ENCODE measurements around the gene WSB2.

Gene WSB2

GRCh38 chr12:118042091-118042490 lies 18.9 kb downstream of the WSB2 start:
- TF ChIP-seq ZNF565 (CRISPR knock-in tag; conservative IDR thresholded peaks at IDR 0.05; ENCODE audit: low read depth) (no peak), TOX (CRISPR knock-in tag; IDR thresholded peaks at IDR 0.05; ENCODE audit: borderline replicate concordance) (no peak), ZNF70 (CRISPR knock-in tag; IDR thresholded peaks at IDR 0.05) (no peak), ZNF8 (CRISPR knock-in tag; IDR thresholded peaks at IDR 0.05) (no peak), ZFP3 (CRISPR knock-in tag; IDR thresholded peaks at IDR 0.05) (no peak), ZFP30 (CRISPR knock-in tag; IDR thresholded peaks at IDR 0.05) (no peak), GLIS3 (CRISPR knock-in tag; IDR thresholded peaks at IDR 0.05) (no peak), TCF4 (CRISPR knock-in tag; IDR thresholded peaks at IDR 0.05; ENCODE audit: borderline replicate concordance) (no peak), BACH2 (CRISPR knock-in tag; IDR thresholded peaks at IDR 0.05; ENCODE audit: borderline replicate concordance) (no peak), CSDC2 (CRISPR knock-in tag; IDR thresholded peaks at IDR 0.05) (no peak), SNAI2 (CRISPR knock-in tag; IDR thresholded peaks at IDR 0.05) (no peak), ISL1 (CRISPR knock-in tag; IDR thresholded peaks at IDR 0.05) (no peak), PPARA (CRISPR knock-in tag; IDR thresholded peaks at IDR 0.05; ENCODE audit: borderline replicate concordance) (no peak), OSR1 (CRISPR knock-in tag; IDR thresholded peaks at IDR 0.05) (no peak)
- TF ChIP-seq, protein P1, sequence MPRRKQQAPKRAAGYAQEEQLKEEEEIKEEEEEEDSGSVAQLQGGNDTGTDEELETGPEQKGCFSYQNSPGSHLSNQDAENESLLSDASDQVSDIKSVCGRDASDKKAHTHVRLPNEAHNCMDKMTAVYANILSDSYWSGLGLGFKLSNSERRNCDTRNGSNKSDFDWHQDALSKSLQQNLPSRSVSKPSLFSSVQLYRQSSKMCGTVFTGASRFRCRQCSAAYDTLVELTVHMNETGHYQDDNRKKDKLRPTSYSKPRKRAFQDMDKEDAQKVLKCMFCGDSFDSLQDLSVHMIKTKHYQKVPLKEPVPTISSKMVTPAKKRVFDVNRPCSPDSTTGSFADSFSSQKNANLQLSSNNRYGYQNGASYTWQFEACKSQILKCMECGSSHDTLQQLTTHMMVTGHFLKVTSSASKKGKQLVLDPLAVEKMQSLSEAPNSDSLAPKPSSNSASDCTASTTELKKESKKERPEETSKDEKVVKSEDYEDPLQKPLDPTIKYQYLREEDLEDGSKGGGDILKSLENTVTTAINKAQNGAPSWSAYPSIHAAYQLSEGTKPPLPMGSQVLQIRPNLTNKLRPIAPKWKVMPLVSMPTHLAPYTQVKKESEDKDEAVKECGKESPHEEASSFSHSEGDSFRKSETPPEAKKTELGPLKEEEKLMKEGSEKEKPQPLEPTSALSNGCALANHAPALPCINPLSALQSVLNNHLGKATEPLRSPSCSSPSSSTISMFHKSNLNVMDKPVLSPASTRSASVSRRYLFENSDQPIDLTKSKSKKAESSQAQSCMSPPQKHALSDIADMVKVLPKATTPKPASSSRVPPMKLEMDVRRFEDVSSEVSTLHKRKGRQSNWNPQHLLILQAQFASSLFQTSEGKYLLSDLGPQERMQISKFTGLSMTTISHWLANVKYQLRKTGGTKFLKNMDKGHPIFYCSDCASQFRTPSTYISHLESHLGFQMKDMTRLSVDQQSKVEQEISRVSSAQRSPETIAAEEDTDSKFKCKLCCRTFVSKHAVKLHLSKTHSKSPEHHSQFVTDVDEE (CRISPR knock-in tag; IDR thresholded peaks at IDR 0.05) = no peak
- TF ChIP-seq, protein P2, sequence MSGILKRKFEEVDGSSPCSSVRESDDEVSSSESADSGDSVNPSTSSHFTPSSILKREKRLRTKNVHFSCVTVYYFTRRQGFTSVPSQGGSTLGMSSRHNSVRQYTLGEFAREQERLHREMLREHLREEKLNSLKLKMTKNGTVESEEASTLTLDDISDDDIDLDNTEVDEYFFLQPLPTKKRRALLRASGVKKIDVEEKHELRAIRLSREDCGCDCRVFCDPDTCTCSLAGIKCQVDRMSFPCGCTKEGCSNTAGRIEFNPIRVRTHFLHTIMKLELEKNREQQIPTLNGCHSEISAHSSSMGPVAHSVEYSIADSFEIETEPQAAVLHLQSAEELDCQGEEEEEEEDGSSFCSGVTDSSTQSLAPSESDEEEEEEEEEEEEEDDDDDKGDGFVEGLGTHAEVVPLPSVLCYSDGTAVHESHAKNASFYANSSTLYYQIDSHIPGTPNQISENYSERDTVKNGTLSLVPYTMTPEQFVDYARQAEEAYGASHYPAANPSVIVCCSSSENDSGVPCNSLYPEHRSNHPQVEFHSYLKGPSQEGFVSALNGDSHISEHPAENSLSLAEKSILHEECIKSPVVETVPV (CRISPR knock-in tag; IDR thresholded peaks at IDR 0.05) = no peak
- ATAC-seq = no peak

- TF ChIP-seq PPARA (CRISPR knock-in tag; IDR thresholded peaks at IDR 0.05; ENCODE audit: borderline replicate concordance) (no peak), ZNF70 (CRISPR knock-in tag; IDR thresholded peaks at IDR 0.05) (no peak), OSR1 (CRISPR knock-in tag; IDR thresholded peaks at IDR 0.05) (no peak)
- TF ChIP-seq, protein P1 (CRISPR knock-in tag; IDR thresholded peaks at IDR 0.05) = no peak
- ATAC-seq = no peak
Measured at GRCh38 chr12:118038137-118038536, 22.8 kb downstream of the WSB2 start.

DNA sequence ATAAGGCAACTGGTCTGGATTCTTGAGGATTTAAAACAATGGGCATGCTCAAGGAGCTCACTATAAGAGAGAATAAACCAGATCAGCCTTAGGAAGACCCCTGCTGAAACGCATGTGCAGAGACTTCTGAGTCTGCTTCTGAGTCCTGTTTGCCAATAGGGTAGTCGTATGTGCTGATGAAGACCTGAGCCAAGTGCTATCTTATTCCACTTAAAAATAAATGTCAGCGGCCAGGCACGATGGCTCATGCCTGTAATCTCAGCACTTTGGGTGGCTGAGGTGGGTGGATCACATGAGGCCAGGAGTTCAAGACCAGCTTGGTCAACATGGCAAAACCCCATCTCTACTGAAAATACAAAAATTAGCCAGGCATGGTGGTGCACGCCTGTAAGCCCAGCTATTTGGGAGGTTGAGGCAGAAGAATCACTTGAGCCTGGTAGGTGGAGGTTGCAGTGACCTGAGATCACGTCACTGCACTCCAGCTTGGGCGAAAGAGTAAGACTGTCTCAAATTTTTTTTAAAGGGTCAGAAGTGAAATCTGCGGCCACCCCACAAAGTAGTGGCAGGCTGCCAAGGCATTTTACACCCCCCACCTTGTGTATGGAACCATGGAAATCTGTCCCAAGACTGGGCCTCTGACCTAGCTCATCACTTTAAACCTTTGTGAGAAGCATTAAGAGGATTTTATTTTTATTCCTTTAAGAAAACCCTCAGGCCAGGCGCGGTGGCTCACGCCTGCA lies 24.1 kb downstream of the WSB2 start:
- TF ChIP-seq POU6F1 (CRISPR knock-in tag; IDR thresholded peaks at IDR 0.05; ENCODE audit: borderline replicate concordance, low read depth) (no peak), TCF4 (CRISPR knock-in tag; IDR thresholded peaks at IDR 0.05; ENCODE audit: borderline replicate concordance) (no peak), ZFP30 (CRISPR knock-in tag; IDR thresholded peaks at IDR 0.05) (no peak), ESRRG (CRISPR knock-in tag; IDR thresholded peaks at IDR 0.05) (no peak), TOX (CRISPR knock-in tag; IDR thresholded peaks at IDR 0.05; ENCODE audit: borderline replicate concordance) (no peak), ARNTL (CRISPR knock-in tag; IDR thresholded peaks at IDR 0.05; ENCODE audit: borderline replicate concordance, low read depth) (no peak), SNAI2 (CRISPR knock-in tag; IDR thresholded peaks at IDR 0.05) (no peak)
- TF ChIP-seq, protein P1 (CRISPR knock-in tag; IDR thresholded peaks at IDR 0.05) = no peak
- no peak for ATAC-seq
